H9 (cell line): ENCODE results near the gene CELF5. TPM values are rescaled to one million over a fixed set of nuclear protein-coding genes. Genes with fewer than 3 reads are reported as not detected.

Source experiments
- DNase-seq: peaks from one replicate; pipeline ENCODE4 v3.0.0-alpha.2; 2017
- H2AFZ ChIP-seq: one replicate; pipeline ENCODE4 v1.6.1; 2013; ENCODE audit warnings: mild to moderate bottlenecking, low read length, control low read depth, moderate library complexity
- H2AK5ac ChIP-seq: 2 replicates; pipeline ENCODE4 v1.6.1; 2013; ENCODE audit warnings: low read length, control low read depth, mixed read lengths; ENCODE audit not compliant: insufficient read length
- H2BK120ac ChIP-seq: one replicate; pipeline ENCODE4 v1.6.1; 2013; ENCODE audit warnings: low read depth, mild to moderate bottlenecking, low read length, control low read depth, inconsistent platforms; ENCODE audit not compliant: poor library complexity, severe bottlenecking
- H2BK12ac ChIP-seq: 2 replicates; pipeline ENCODE4 v1.6.1; 2013; ENCODE audit warnings: low read length, control low read depth, mixed read lengths, low read depth; ENCODE audit not compliant: insufficient read length
- H2BK15ac ChIP-seq: 2 replicates; pipeline ENCODE4 v1.6.1; 2013; ENCODE audit warnings: low read depth, low read length, control low read depth
- H2BK20ac ChIP-seq: one replicate; pipeline ENCODE4 v1.6.1; 2013; ENCODE audit warnings: low read depth, mild to moderate bottlenecking, low read length, control low read depth, inconsistent platforms; ENCODE audit not compliant: poor library complexity, severe bottlenecking
- H2BK5ac ChIP-seq: 2 replicates; pipeline ENCODE4 v1.6.1; 2013; ENCODE audit warnings: low read length, control low read depth, mixed read lengths; ENCODE audit not compliant: insufficient read length
- H3K14ac ChIP-seq: 2 replicates; pipeline ENCODE4 v1.6.1; 2013; ENCODE audit warnings: low read length, control low read depth; ENCODE audit not compliant: insufficient read depth
- H3K18ac ChIP-seq: 2 replicates; pipeline ENCODE4 v1.6.1; 2013; ENCODE audit warnings: low read depth, mild to moderate bottlenecking, mixed read lengths, low read length, control low read depth; ENCODE audit not compliant: insufficient read length
- H3K23ac ChIP-seq: 2 replicates; pipeline ENCODE4 v1.6.1; 2013; ENCODE audit warnings: low read length, control low read depth, mixed read lengths, low read depth; ENCODE audit not compliant: insufficient read length
- H3K23me2 ChIP-seq: 2 replicates; pipeline ENCODE4 v1.6.1; 2013; ENCODE audit warnings: low read depth, mild to moderate bottlenecking, mixed read lengths, low read length, control low read depth; ENCODE audit not compliant: insufficient read length, poor library complexity, severe bottlenecking
- H3K27ac ChIP-seq: 2 replicates; pipeline ENCODE4 v1.5.1; 2013; ENCODE audit warnings: low read length, control low read depth, mixed read lengths, low read depth; ENCODE audit not compliant: insufficient read length
- H3K27me3 ChIP-seq: 2 replicates; pipeline ENCODE4 v1.6.1; 2013; ENCODE audit warnings: low read length, control low read depth, inconsistent platforms; ENCODE audit not compliant: insufficient read depth
- H3K4ac ChIP-seq: 2 replicates; pipeline ENCODE4 v1.6.1; 2013; ENCODE audit warnings: low read depth, mild to moderate bottlenecking, control low read depth, inconsistent platforms, low read length, moderate library complexity
- H3K4me1 ChIP-seq: 2 replicates; pipeline ENCODE4 v1.6.1; 2013; ENCODE audit warnings: low read length, control low read depth, inconsistent platforms; ENCODE audit not compliant: insufficient read depth
- H3K4me2 ChIP-seq: 2 replicates; pipeline ENCODE4 v1.6.1; 2013; ENCODE audit warnings: low read length, control low read depth, mixed read lengths; ENCODE audit not compliant: insufficient read length, insufficient read depth
- H3K56ac ChIP-seq: 2 replicates; pipeline ENCODE4 v1.6.1; 2013; ENCODE audit warnings: low read depth, mild to moderate bottlenecking, mixed read lengths, low read length, control low read depth; ENCODE audit not compliant: insufficient read length
- H3K79me1 ChIP-seq: 2 replicates; pipeline ENCODE4 v1.6.1; 2013; ENCODE audit warnings: low read depth, mild to moderate bottlenecking, moderate library complexity, low read length, control low read depth, inconsistent platforms; ENCODE audit not compliant: insufficient read depth, poor library complexity, severe bottlenecking
- H3K79me2 ChIP-seq: 2 replicates; pipeline ENCODE4 v1.6.1; 2013; ENCODE audit warnings: low read length, control low read depth, inconsistent platforms; ENCODE audit not compliant: insufficient read depth
- H3K9ac ChIP-seq: 2 replicates; pipeline ENCODE4 v1.6.1; 2013; ENCODE audit warnings: low read length, control low read depth, mixed read lengths; ENCODE audit not compliant: insufficient read length; ENCODE audit errors: extremely low read depth
- H3K9me3 ChIP-seq: one replicate; pipeline ENCODE4 v1.6.1; 2013; ENCODE audit warnings: low read depth, low read length, inconsistent platforms; ENCODE audit not compliant: control insufficient read depth
- H3T11ph ChIP-seq: one replicate; pipeline ENCODE4 v1.6.1; 2013; ENCODE audit warnings: mild to moderate bottlenecking, low read length, control low read depth, inconsistent platforms
- H4K20me1 ChIP-seq: one replicate; pipeline ENCODE4 v1.6.1; 2013; ENCODE audit not compliant: control insufficient read depth, insufficient read length, insufficient read depth
- H4K5ac ChIP-seq: 2 replicates; pipeline ENCODE4 v1.6.1; 2013; ENCODE audit warnings: low read depth, mild to moderate bottlenecking, mixed read lengths, low read length, control low read depth; ENCODE audit not compliant: insufficient read length
- H4K8ac ChIP-seq: replicated peaks from 2 replicates; pipeline ENCODE4 v1.6.1; 2013; ENCODE audit warnings: low read length, control low read depth, mixed read lengths, low read depth; ENCODE audit not compliant: insufficient read length
- H4K91ac ChIP-seq: 2 replicates; pipeline ENCODE4 v1.6.1; 2013; ENCODE audit warnings: low read depth, mild to moderate bottlenecking, moderate library complexity, mixed read lengths, low read length, control low read depth; ENCODE audit not compliant: insufficient read length
- H3K27ac Mint-ChIP-seq, 3 experiments: 2 replicates in 2 of 3; 3 replicates in 1 of 3; pipeline ENCODE4 v1.8.0; 2020 to 2021; ENCODE audit warnings: mixed read lengths in 3 of 3, mild to moderate bottlenecking in 1 of 3, moderate library complexity in 1 of 3
- H3K27me3 Mint-ChIP-seq: 2 replicates; pipeline ENCODE4 v1.8.0; 2021; ENCODE audit warnings: low read depth, mild to moderate bottlenecking, moderate library complexity, mixed read lengths
- H3K36me3 Mint-ChIP-seq, 3 experiments: 2 replicates in 2 of 3; 3 replicates in 1 of 3; pipeline ENCODE4 v1.8.0; 2020 to 2021; ENCODE audit warnings: low read depth in 3 of 3, mixed read lengths in 3 of 3; ENCODE audit not compliant: insufficient read depth in 1 of 3
- H3K4me1 Mint-ChIP-seq, 2 experiments: 2 replicates each; pipeline ENCODE4 v1.8.0; 2020; ENCODE audit warnings: mixed read lengths in 2 of 2
- H3K4me3 Mint-ChIP-seq, 2 experiments: 2 replicates in 1 of 2; 3 replicates in 1 of 2; pipeline ENCODE4 v1.8.0; 2020 to 2021; ENCODE audit warnings: mild to moderate bottlenecking in 2 of 2, mixed read lengths in 2 of 2, moderate library complexity in 1 of 2
- H3K9me3 Mint-ChIP-seq, 2 experiments: 2 replicates in 1 of 2; 3 replicates in 1 of 2; pipeline ENCODE4 v1.8.0; 2020; ENCODE audit warnings: mild to moderate bottlenecking in 2 of 2, mixed read lengths in 2 of 2, moderate library complexity in 1 of 2
- WGBS: extraction: QIAGEN DNeasy Blood & Tissue Kit; methylation state at CpG from one replicate; pipeline ENCODE4 v1.1.7; 2013; ENCODE audit warnings: missing lambda C conversion rate, low lambda C conversion rate, mixed read lengths; ENCODE audit not compliant: insufficient read length; ENCODE audit errors: extremely low coverage; 5-methylcytosine and 5-hydroxymethylcytosine counted together
- total RNA-seq: library from RNA; stranded (reverse); gene quantifications from 2 replicates; pipeline ENCODE4 v1.2.1, GENCODE V29; 2021
- TF ChIP-seq, protein P1 (sequence below): fragments of 200-600 bp; sonication (generic); conservative IDR thresholded peaks from 3 replicates; pipeline ENCODE4 v1.8.0; 2021; ENCODE audit warnings: antibody characterized with exemption, mild to moderate bottlenecking

Gene CELF5
- total RNA-seq, 1 experiment from 2014 or later, result 4.8 TPM

- H3K4me3 Mint-ChIP-seq, result no peak overlapping the region
Measured at GRCh38 chr19:3249408-3249807, 24.9 kb downstream of the CELF5 start.

More at GRCh38 chr19:3249408-3249807, 24.9 kb downstream of the CELF5 start:
- H2AK5ac ChIP-seq, result no peak overlapping the region
- no peak overlapping the region for H3K18ac ChIP-seq
- Mint-ChIP-seq H3K27me3 (peaks cover 9% of the 10 kb centered on the region), H3K4me1 (peaks cover 2 to 13% of the 10 kb centered on the region in 2 experiments; a peak in 3 of 4 replicates), H3K27ac (no peak overlapping the region), H3K36me3 (peaks cover 8 to 30% (median 27%) of the 10 kb centered on the region in 3 experiments), H3K9me3 (no peaks in the 10 kb centered on the region; a peak in 2 of 5 replicates)
- no peak overlapping the region for H4K5ac ChIP-seq
- H3K4ac ChIP-seq, result no peak overlapping the region
- no peak overlapping the region for H3T11ph ChIP-seq
- no peaks in the 10 kb centered on the region for H3K9me3 ChIP-seq
- H3K4me1 ChIP-seq, result no peaks in the 10 kb centered on the region
- no peak overlapping the region for H2BK120ac ChIP-seq
- no peak overlapping the region for H2BK12ac ChIP-seq
- no peak overlapping the region for H4K8ac ChIP-seq
- no peak overlapping the region for H3K14ac ChIP-seq
- no peak overlapping the region for H3K23ac ChIP-seq
- H3K56ac ChIP-seq, result no peak overlapping the region
- H3K4me2 ChIP-seq, result no peak overlapping the region
- TF ChIP-seq, protein P1, sequence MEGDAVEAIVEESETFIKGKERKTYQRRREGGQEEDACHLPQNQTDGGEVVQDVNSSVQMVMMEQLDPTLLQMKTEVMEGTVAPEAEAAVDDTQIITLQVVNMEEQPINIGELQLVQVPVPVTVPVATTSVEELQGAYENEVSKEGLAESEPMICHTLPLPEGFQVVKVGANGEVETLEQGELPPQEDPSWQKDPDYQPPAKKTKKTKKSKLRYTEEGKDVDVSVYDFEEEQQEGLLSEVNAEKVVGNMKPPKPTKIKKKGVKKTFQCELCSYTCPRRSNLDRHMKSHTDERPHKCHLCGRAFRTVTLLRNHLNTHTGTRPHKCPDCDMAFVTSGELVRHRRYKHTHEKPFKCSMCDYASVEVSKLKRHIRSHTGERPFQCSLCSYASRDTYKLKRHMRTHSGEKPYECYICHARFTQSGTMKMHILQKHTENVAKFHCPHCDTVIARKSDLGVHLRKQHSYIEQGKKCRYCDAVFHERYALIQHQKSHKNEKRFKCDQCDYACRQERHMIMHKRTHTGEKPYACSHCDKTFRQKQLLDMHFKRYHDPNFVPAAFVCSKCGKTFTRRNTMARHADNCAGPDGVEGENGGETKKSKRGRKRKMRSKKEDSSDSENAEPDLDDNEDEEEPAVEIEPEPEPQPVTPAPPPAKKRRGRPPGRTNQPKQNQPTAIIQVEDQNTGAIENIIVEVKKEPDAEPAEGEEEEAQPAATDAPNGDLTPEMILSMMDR, result no peak
- no peaks in the 10 kb centered on the region for H4K20me1 ChIP-seq
- H3K79me2 ChIP-seq, result no peaks in the 10 kb centered on the region
- H4K91ac ChIP-seq, result no peak overlapping the region
- H2BK15ac ChIP-seq, result no peak overlapping the region
- H2BK5ac ChIP-seq, result no peak overlapping the region
- no peak overlapping the region for H3K27ac ChIP-seq
- H3K9ac ChIP-seq, result no peak overlapping the region
- peak; percentile 57 for DNase-seq
- H3K79me1 ChIP-seq, result no peaks in the 10 kb centered on the region
- no peak overlapping the region for H2BK20ac ChIP-seq
- no CpG with 5 or more reads among the region's 10 CpGs for WGBS
- H2AFZ ChIP-seq, result no peak overlapping the region
- H3K27me3 ChIP-seq, result no peaks in the 10 kb centered on the region
- no peaks in the 10 kb centered on the region for H3K23me2 ChIP-seq
